HepG2 (cell line): Measurements from ENCODE around the gene MITF. TPM values are rescaled to one million over a fixed set of nuclear protein-coding genes. Genes with fewer than 3 reads are reported as not detected.

Source experiments
- ATAC-seq: fragments of 200-7000 bp; cut with Tn5 transposase; 3 replicates; pipeline ENCODE4 v1.9.1; 2020; ENCODE audit warnings: mild to moderate bottlenecking, moderate library complexity
- BruUV-seq: library from RNA; stranded (reverse); fragments of 400-500 nt; replicated peaks from 2 replicates; lab custom pipeline; 2021; lab: Mats Ljungman, UMichigan
- CTCF ChIA-PET: fragments of 300-600 bp; formaldehyde crosslinking; extraction: SDS; loops from one replicate; lab custom pipeline; 2021; ENCODE audit warnings: low total read pairs, inconsistent platforms, low intra/inter-chr PET ratio; lab: Yijun Ruan, JAX
- POLR2A ChIA-PET: fragments of 350-600 bp; sonication (Branson Sonifier 250); formaldehyde crosslinking; loops from one replicate; lab custom pipeline; 2020; ENCODE audit warnings: antibody characterized with exemption, inconsistent platforms; lab: Yijun Ruan, JAX
- DNase-seq: peaks from one replicate; pipeline ENCODE4 v3.0.0-alpha.2; 2015; ENCODE audit warnings: low spot score
- FAIRE-seq: peaks from 3 replicates; lab custom pipeline; 2011; peaks lifted over from hg19 to GRCh38; lab: Jason Lieb, UNC
- H2AFZ ChIP-seq: one replicate; pipeline ENCODE4 v1.6.1; 2011; ENCODE audit warnings: low read length, inconsistent platforms
- H3K27ac ChIP-seq: fragments of 300-600 bp; 3 replicates; pipeline ENCODE4 v1.8.0; 2011; ENCODE audit warnings: mixed run types, mild to moderate bottlenecking, mixed read lengths, low read length, inconsistent platforms; ENCODE audit not compliant: insufficient read depth; ENCODE audit errors: extremely low read length
- H3K27me3 ChIP-seq, 2 experiments: fragments of 200-600 bp in 1 of 2; 2 replicates in 1 of 2; 3 replicates in 1 of 2; pipeline versions ENCODE4 v1.6.0 to v1.8.0; 2011; ENCODE audit warnings: low read length in 2 of 2, mild to moderate bottlenecking in 2 of 2, moderate library complexity in 2 of 2, inconsistent platforms in 1 of 2; ENCODE audit not compliant: insufficient read depth in 2 of 2, control insufficient read depth in 1 of 2
- H3K36me3 ChIP-seq, 2 experiments: fragments of 200-600 bp in 1 of 2; replicated peaks in 1 of 2; 2 replicates in 1 of 2; 3 replicates in 1 of 2; pipeline versions ENCODE4 v1.5.1 to v1.8.0; 2011; ENCODE audit warnings: low read length in 2 of 2, inconsistent platforms in 1 of 2; ENCODE audit not compliant: insufficient read depth in 2 of 2, control insufficient read depth in 1 of 2
- H3K4me1 ChIP-seq: 2 replicates; pipeline ENCODE4 v1.5.1; 2012; ENCODE audit warnings: low read length, inconsistent platforms; ENCODE audit not compliant: insufficient read depth
- H3K4me2 ChIP-seq: 2 replicates; pipeline ENCODE4 v1.6.0; 2011; ENCODE audit warnings: low read depth, low read length, inconsistent platforms
- H3K4me3 ChIP-seq, 3 experiments: fragments of 200-600 bp in 1 of 3; sonication (generic), shearing (Covaris generic) in 1 of 3; replicated peaks in 1 of 3; 2 replicates each; pipeline ENCODE4 v1.5.1; 2011 to 2016; ENCODE audit warnings: low read length in 3 of 3, inconsistent platforms in 2 of 3, low read depth in 2 of 3, mild to moderate bottlenecking in 2 of 3, control low read depth in 1 of 3, mixed read lengths in 1 of 3; ENCODE audit not compliant: insufficient read depth in 1 of 3
- H3K79me2 ChIP-seq: one replicate; pipeline ENCODE4 v1.6.1; 2011; ENCODE audit warnings: low read length, inconsistent platforms; ENCODE audit not compliant: insufficient read depth
- H3K9ac ChIP-seq: 2 replicates; pipeline ENCODE4 v1.6.0; 2011; ENCODE audit warnings: mild to moderate bottlenecking, low read depth, low read length, inconsistent platforms; ENCODE audit not compliant: insufficient read depth
- H3K9me3 ChIP-seq: 2 replicates; pipeline ENCODE4 v1.5.1; 2012; ENCODE audit warnings: mild to moderate bottlenecking, low read length
- H4K20me1 ChIP-seq: 2 replicates; pipeline ENCODE4 v1.6.0; 2011; ENCODE audit warnings: inconsistent platforms, mild to moderate bottlenecking, low read length, moderate library complexity; ENCODE audit not compliant: insufficient read depth
- BRCA1 ChIP-seq: sonication (generic); formaldehyde crosslinking; IDR thresholded peaks from 2 replicates; pipeline ENCODE4 v1.4.0; 2020; ENCODE audit warnings: missing genetic modification reagents
- E2F5 ChIP-seq: sonication (generic); formaldehyde crosslinking; conservative IDR thresholded peaks from 2 replicates; pipeline ENCODE4 v1.4.0; 2020; ENCODE audit warnings: missing genetic modification reagents
- MTERF4 ChIP-seq: sonication (generic); formaldehyde crosslinking; IDR thresholded peaks from 2 replicates; pipeline ENCODE4 v1.8.0; 2023; ENCODE audit warnings: mild to moderate bottlenecking, missing genetic modification reagents
- PHF20 ChIP-seq: sonication (generic); formaldehyde crosslinking; IDR thresholded peaks from 2 replicates; pipeline ENCODE4 v1.5.0; 2020; ENCODE audit warnings: mild to moderate bottlenecking, missing genetic modification reagents
- SKI ChIP-seq: fragments of 450-650 bp; IDR thresholded peaks from one replicate; pipeline ENCODE4 v1.6.1; 2018; ENCODE audit warnings: mild to moderate bottlenecking; ENCODE audit not compliant: partially characterized antibody
- ZBTB2 ChIP-seq: sonication (generic); formaldehyde crosslinking; IDR thresholded peaks from 2 replicates; pipeline ENCODE4 v1.8.0; 2022; ENCODE audit warnings: low read depth, missing genetic modification reagents
- ZNF136 ChIP-seq: sonication (generic); formaldehyde crosslinking; IDR thresholded peaks from 2 replicates; pipeline ENCODE4 v1.8.1; 2022; ENCODE audit warnings: low read depth, mild to moderate bottlenecking, moderate library complexity, missing genetic modification reagents
- ZNF550 ChIP-seq: sonication (generic); formaldehyde crosslinking; IDR thresholded peaks from 2 replicates; pipeline ENCODE4 v1.4.0; 2020; ENCODE audit warnings: mild to moderate bottlenecking, missing genetic modification reagents, borderline replicate concordance
- ZNF800 ChIP-seq: sonication (generic); formaldehyde crosslinking; IDR thresholded peaks from 2 replicates; pipeline ENCODE4 v1.4.0; 2020; ENCODE audit warnings: missing genetic modification reagents
- WGBS: methylation state at CpG from one replicate; pipeline ENCODE4 v1.1.6; 2017; ENCODE audit warnings: low lambda C conversion rate; 5-methylcytosine and 5-hydroxymethylcytosine counted together
- in situ Hi-C: cut with HindIII; loops from 2 replicates; pipeline ENCODE4 v1.10.0; 2017; ENCODE audit warnings: low pct_unique_long_range_greater_than_20kb; ENCODE audit not compliant: extremely low pct_ligation_motif_present
- intact Hi-C: fragments of 100-400 bp; cut with micrococcal nuclease; formaldehyde crosslinking; loops from one replicate; pipeline ENCODE4 v1.10.0; 2022; ENCODE audit not compliant: unreplicated experiment
- polyA plus RNA-seq, 8 experiments: library from polyadenylated mRNA; depleted of rRNA in 3 of 8; stranded (reverse) in 7 of 8; unstranded in 1 of 8; fragments of >200 nt; fragmentation: Illumina TruSeq in 4 of 8; extraction: Trizol in 4 of 8; gene quantifications; 2 replicates each; pipeline versions ENCODE4 v1.2.1 to v1.2.3, GENCODE V29; 2011 to 2016; ENCODE audit warnings: low read depth in 4 of 8, missing spikeins in 1 of 8, mixed read lengths in 1 of 8; ENCODE audit not compliant: insufficient read depth in 1 of 8
- total RNA-seq, 5 experiments: library from RNA; depleted of rRNA; stranded (reverse); fragments of >200 nt; fragmentation: Illumina TruSeq; extraction: Trizol; gene quantifications; 2 replicates each; pipeline ENCODE4 v1.2.3, GENCODE V29; 2016; ENCODE audit warnings: low read depth in 1 of 5

Gene MITF
- total and polyA plus RNA-seq, 2 of the 13 experiments (the other 11 are each of a cell fraction or from before 2014, with no cell fraction given): 0.12 to 0.38 TPM

- TF ChIP-seq ZNF800: no peak
- no peak for TF ChIP-seq PHF20 (CRISPR knock-in tag)
- TF ChIP-seq E2F5 (CRISPR knock-in tag): no peak
- no peak for TF ChIP-seq MTERF4 (CRISPR knock-in tag)
- TF ChIP-seq ZNF550: no peak
- TF ChIP-seq SKI: no peak
- TF ChIP-seq ZNF136: no peak
- TF ChIP-seq BRCA1 (CRISPR knock-in tag): no peak
- TF ChIP-seq, all 625 proteins: peak for 0
Measured at GRCh38 chr3:69697381-69697780, 41.9 kb upstream of the MITF start (continued).

- Histone ChIP-seq H3K79me2 (no peaks in the 10 kb centered on the region), H3K4me2 (no peak overlapping the region), H3K27ac (no peak overlapping the region), H3K36me3 (no peaks in the 10 kb centered on the region), H3K9me3 (peaks cover 9% of the 10 kb centered on the region; the same call in 1 of the 2 replicates), H3K4me1 (no peaks in the 10 kb centered on the region), H3K9ac (no peak overlapping the region), H3K4me3 (no peak overlapping the region)
- FAIRE-seq (no peak), ATAC-seq (no peak), DNase-seq (no peak)
- WGBS: 0% methylated on average over 2 of the region's 2 CpGs
- POLR2A ChIA-PET: no interaction called here
- intact Hi-C loops: no loop called here
- TF ChIP-seq ZBTB2 (CRISPR knock-in tag): no peak
- TF ChIP-seq, all 625 proteins: peak for 0
- Histone ChIP-seq H2AFZ (no peak overlapping the region), H4K20me1 (no peaks in the 10 kb centered on the region), H3K27me3 (no peaks in the 10 kb centered on the region)
- in situ Hi-C loops: loop anchor here (10.0 kb wide), 1 partner anchor 246 kb away; no protein-coding TSS in a partner anchor
- CTCF ChIA-PET: no interaction called here
- BruUV-seq: no TSS peak
Measured at GRCh38 chr3:69698728-69699127, 40.5 kb upstream of the MITF start.
